GM19328 (cell line): ENCODE results near the gene ST3GAL4.

ENCODE experiments used
- ATAC-seq: cut with Tn5 transposase; IDR thresholded peaks from one replicate; pipeline ENCODE4 v1.9.1; 2021; ENCODE audit warnings: mild to moderate bottlenecking, moderate library complexity; ENCODE audit not compliant: unreplicated experiment

Gene ST3GAL4

GRCh38 chr11:126329644-126330211 is 25.8 kb upstream of the ST3GAL4 start:
- ATAC-seq, result no peak

- no peak for ATAC-seq
These were observed 24.2 kb upstream of the ST3GAL4 start for GRCh38 chr11:126331286-126331685.

GRCh38 chr11:126332221-126332711 is 23.2 kb upstream of the ST3GAL4 start:
- ATAC-seq, result no peak

- no peak for ATAC-seq
These were observed 22.3 kb upstream of the ST3GAL4 start for GRCh38 chr11:126333142-126333541.

- no peak for ATAC-seq
These were observed 20.6 kb upstream of the ST3GAL4 start for GRCh38 chr11:126334659-126335462.

GRCh38 chr11:126335463-126335760 is 20.1 kb upstream of the ST3GAL4 start:
- no peak for ATAC-seq

- no peak for ATAC-seq
These were observed 19.3 kb upstream of the ST3GAL4 start for GRCh38 chr11:126336138-126336541.

- ATAC-seq, result no peak
These were observed 18.8 kb upstream of the ST3GAL4 start for GRCh38 chr11:126336671-126337101.

- ATAC-seq, result no peak
These were observed 18.4 kb upstream of the ST3GAL4 start for GRCh38 chr11:126337126-126337473.

GRCh38 chr11:126337474-126338241 is 17.8 kb upstream of the ST3GAL4 start:
- no peak for ATAC-seq

- ATAC-seq, result no peak
These were observed 17.0 kb upstream of the ST3GAL4 start for GRCh38 chr11:126338346-126339055.

- no peak for ATAC-seq
These were observed 16.2 kb upstream of the ST3GAL4 start for GRCh38 chr11:126339073-126339862.

- no peak for ATAC-seq
These were observed 15.5 kb upstream of the ST3GAL4 start for GRCh38 chr11:126339863-126340434.

GRCh38 chr11:126340960-126341606 is 14.4 kb upstream of the ST3GAL4 start:
- ATAC-seq, result no peak

GRCh38 chr11:126341760-126342161 is 13.7 kb upstream of the ST3GAL4 start:
- no peak for ATAC-seq

GRCh38 chr11:126343051-126343450 is 12.4 kb upstream of the ST3GAL4 start:
- no peak for ATAC-seq

GRCh38 chr11:126344141-126345080 is 11.1 kb upstream of the ST3GAL4 start:
- ATAC-seq, result no peak

- ATAC-seq, result no peak
These were observed 10.2 kb upstream of the ST3GAL4 start for GRCh38 chr11:126345283-126345682.
